ENCODE results near the gene ALKBH1. TPM values are rescaled to one million over a fixed set of nuclear protein-coding genes. Genes with fewer than 3 reads are reported as not detected.

ALKBH1 gene
- total and polyA plus RNA-seq, 2 of the 13 experiments (the other 11 are each of a cell fraction or from before 2014, with no cell fraction given): 12.5 to 14.3 TPM

GRCh38 chr14:77654001-77654441 is 53.8 kb downstream of the ALKBH1 start:
- Histone ChIP-seq H3K4me2 (ENCODE audit: low read depth, low read length) (peak overlapping the region; percentile 80), H3K9me3 (ENCODE audit: low read length) (no peaks in the 10 kb centered on the region), H3K79me2 (ENCODE audit: insufficient read depth, low read length) (no peaks in the 10 kb centered on the region), H3K36me3 (replicated peaks in 1 of 2; ENCODE audit: control insufficient read depth in 1 of 2, insufficient read depth in 2 of 2, low read length in 2 of 2) (no peaks in the 10 kb centered on the region), H4K20me1 (ENCODE audit: insufficient read depth, low read length) (no peaks in the 10 kb centered on the region), H3K9ac (ENCODE audit: insufficient read depth, low read depth, low read length) (peak overlapping the region; percentile 33), H2AFZ (ENCODE audit: low read length) (peak overlapping the region; percentile 79), H3K27me3 (ENCODE audit: control insufficient read depth in 1 of 2, insufficient read depth in 2 of 2, low read length in 2 of 2) (no peaks in the 10 kb centered on the region; a peak in 1 of 5 replicates), H3K27ac (ENCODE audit: extremely low read length, insufficient read depth, low read length) (no peak overlapping the region), H3K4me1 (ENCODE audit: insufficient read depth, low read length) (peaks cover 37% of the 10 kb centered on the region), H3K4me3 (replicated peaks in 1 of 3; ENCODE audit: insufficient read depth in 1 of 3, low read depth in 2 of 3, low read length in 3 of 3) (peak overlapping the region; percentile 19 to 65 (median 48))
- intact Hi-C loops (cut with micrococcal nuclease; ENCODE audit: unreplicated experiment): no loop called here
- CTCF ChIA-PET (ENCODE audit: low intra/inter-chr PET ratio, low total read pairs): interaction anchor here (4.1 kb wide), 1 partner anchor 163 kb away, joined by 22 read pairs; no protein-coding TSS in a partner anchor
- ATAC-seq (peak; percentile 73), DNase-seq (ENCODE audit: low spot score) (no peak), FAIRE-seq (no peak)
- BruUV-seq (replicated peaks): no TSS peak
- POLR2A ChIA-PET: no interaction called here
- in situ Hi-C loops (cut with HindIII; ENCODE audit: extremely low pct_ligation_motif_present, low pct_unique_long_range_greater_than_20kb): no loop called here
- WGBS (ENCODE audit: low lambda C conversion rate): 6% methylated on average over 7 of the region's 11 CpGs
- TF ChIP-seq ZNF687 (CRISPR knock-in tag; IDR thresholded peaks at IDR 0.05): peak; percentile 63
- TF ChIP-seq POGK (CRISPR knock-in tag; conservative IDR thresholded peaks at IDR 0.05): no peak
- 0 out of 2 replicates have a peak, but pooled peaks have one; percentile 29 for TF ChIP-seq ZNF232 (CRISPR knock-in tag; IDR thresholded peaks at IDR 0.05; ENCODE audit: borderline replicate concordance)
- TF ChIP-seq HMGXB4 (CRISPR knock-in tag; IDR thresholded peaks at IDR 0.05; ENCODE audit: borderline replicate concordance in 1 of 2, low read depth in 1 of 2): 0 out of 4 replicates have a peak, but pooled peaks of 1 of the 2 experiments have one; percentile 5
- TF ChIP-seq YEATS4 (CRISPR knock-in tag; IDR thresholded peaks at IDR 0.05; ENCODE audit: borderline replicate concordance): 0 out of 2 replicates have a peak, but pooled peaks have one; percentile 37
- 0 out of 2 replicates have a peak, but pooled peaks have one; percentile 6 for TF ChIP-seq STAG1 (CRISPR knock-in tag; IDR thresholded peaks at IDR 0.05)
- no peak for TF ChIP-seq TSC22D2 (CRISPR knock-in tag; IDR thresholded peaks at IDR 0.05; ENCODE audit: borderline replicate concordance)
- TF ChIP-seq ZNF646 (CRISPR knock-in tag; IDR thresholded peaks at IDR 0.05): 0 out of 2 replicates have a peak, but pooled peaks have one; percentile 8
